NCI-H2107 treated with DMSO at 0.1 percent for 48 hours (cell line): ENCODE results near the gene CAMTA1.

Experiments
- DNase-seq: peaks from one replicate; lab custom pipeline; 2025; ENCODE audit not compliant: unreplicated experiment; lab: John Stamatoyannopoulos, UW

The CAMTA1 gene

DNA sequence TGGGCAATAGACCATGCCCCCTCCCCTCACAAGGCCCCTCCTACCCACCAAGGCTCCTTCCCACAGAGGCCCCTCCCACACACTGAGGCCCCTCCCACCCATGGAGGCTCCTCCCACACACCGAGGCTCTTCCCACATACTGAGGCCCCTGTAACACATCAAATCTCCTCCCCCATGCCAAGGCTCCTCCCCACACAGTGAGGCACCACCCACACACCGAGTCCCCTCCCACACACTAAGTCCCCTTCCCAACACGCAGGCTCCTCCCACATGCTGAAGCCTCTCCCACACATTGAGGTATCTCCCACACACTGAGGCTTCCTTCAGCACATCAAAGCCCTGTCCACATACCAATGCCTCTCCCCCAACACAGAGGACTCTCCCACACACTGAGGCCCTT lies 391.8 kb downstream of the CAMTA1 start:
- DNase-seq: no peak

DNA sequence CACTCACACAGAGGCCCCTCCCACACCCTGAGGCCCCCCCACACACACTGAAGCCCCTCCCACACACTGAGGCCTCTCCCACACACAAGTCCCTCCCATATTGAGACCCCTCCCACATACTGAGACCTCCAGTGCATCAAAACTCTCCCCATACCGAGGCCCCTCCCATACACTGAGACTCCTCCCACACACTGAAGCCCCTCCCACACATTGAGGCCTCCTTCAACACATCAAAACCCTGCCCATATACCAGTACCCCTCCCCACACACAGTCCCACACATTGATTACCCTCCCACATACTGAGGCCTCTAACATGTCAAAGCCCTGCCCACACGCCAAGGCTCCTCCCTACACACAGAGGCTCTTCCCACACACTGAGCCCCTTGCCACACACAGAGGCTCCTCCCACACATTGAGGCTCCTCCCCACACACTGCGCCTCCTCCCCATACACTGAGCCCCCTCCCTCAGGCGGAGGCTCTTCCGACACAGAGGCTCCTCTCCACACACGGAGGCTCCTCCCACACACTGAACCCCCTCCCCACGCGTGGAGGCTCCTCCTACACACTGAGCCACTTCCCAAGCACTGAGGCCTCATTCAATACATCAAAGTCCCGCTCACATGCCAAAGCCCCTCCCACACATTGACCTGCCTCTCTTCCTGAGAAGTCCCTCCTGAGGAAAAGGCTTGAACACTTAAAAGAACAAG lies 392.3 kb downstream of the CAMTA1 start:
- DNase-seq: no peak

DNA sequence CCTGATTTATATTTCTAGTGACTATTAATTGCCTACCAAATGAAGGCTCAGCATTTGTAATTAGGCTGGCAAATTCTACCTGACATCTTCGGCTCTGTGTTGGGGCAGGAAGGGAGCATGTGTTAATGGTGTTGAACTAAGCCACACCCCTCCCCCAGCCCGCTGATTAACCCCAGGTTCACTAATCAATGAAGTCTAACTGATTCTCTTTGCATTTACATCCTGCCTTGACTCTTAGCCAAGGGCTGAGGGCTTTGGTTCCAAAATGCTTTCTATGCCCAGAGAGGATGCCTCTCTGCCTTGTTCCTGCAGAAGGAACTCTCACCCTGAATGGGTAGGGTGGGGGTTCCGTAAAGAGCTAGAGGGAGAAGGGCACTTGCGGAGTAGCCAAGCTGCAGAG lies 393.1 kb downstream of the CAMTA1 start:
- DNase-seq: no peak

DNA sequence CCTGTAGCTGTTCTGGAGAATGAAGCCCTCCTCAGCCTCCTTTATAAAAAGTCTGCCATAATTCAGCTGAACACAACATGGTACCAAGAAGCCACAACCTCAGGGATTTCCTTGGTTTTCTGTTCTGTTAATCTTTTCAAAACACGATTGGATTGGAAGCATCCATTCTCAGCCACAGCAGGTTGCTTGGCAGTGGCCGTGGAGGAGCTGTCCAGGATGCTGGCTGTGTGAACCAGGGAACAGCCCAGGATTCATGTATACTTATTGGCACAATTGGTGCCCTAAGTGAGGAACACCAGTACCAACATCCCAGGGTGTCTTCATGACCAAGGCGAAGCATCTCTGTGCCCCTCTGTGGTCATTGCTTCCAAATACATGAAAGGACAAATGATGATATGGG lies 393.5 kb downstream of the CAMTA1 start:
- DNase-seq: no peak

DNA sequence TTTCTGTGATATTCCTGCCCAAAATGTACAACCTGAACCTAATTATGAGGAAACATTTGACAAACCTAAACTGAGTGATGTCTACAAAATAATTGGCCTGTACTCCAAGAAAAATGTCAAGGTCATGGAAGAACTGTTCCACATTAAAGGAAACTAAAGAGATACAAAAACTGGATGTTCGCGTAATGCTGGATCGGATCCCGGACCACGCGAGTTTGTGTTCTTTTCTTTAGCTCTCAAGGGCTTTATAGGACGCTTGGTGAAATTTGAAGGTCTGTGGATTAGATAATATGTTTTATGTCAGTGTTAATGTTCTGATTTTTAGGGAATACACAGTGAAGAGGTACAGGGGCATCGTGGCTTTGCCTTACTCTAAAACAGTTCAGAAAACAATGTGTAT lies 400.5 kb downstream of the CAMTA1 start:
- no peak for DNase-seq

DNA sequence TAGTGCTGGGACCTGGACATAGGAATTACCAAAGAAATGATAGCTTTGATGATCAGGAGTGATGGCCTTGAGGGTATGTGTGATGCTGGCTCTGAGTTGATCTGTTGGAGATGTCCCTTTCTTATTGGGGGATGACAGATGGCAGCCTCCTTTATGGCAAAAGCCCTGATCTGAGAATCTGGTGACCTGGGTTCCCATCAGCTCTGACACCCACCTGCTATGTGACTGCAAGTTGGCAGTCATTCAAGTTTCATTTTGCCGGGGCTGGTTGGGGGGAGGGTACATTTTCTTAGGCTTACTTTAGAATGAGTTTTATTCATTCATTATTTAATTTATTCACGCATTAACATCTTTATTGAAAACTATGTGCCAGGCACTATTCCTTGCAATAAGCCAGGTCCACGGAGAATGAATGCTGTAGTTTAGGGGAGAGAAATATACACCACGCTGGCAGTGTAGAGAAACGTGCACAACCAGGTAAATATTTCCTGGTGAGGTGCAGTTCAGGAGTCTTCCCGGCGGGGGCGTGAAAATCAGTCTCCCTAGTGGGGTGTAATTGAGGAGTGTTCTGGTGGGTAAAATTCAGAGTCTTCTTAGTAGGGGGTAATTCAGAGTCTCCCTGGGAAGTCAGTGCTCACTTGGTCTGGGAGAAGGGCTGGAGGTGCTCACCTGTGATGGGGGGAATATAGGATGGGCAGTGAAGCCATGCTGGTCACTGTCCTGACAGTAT lies 401.3 kb downstream of the CAMTA1 start:
- no peak for DNase-seq

DNA sequence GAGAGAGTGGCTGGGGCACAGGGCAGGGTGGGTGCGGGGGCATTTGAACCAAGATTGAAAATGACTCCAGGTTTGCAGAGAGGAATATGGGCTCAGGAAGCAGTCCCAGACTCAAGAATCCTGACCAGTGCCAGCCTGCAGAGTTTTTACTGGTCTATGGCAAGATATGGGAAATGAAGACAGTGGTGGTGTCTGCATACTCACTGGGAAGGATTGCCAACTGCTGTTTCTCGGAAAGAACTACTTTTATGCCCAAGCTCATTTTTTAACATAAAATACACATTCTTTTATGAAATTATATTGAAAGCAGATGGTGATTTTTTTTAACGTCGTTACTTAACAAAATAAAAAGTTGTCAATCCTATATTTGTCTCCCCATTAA lies 401.8 kb downstream of the CAMTA1 start:
- no peak for DNase-seq

DNA sequence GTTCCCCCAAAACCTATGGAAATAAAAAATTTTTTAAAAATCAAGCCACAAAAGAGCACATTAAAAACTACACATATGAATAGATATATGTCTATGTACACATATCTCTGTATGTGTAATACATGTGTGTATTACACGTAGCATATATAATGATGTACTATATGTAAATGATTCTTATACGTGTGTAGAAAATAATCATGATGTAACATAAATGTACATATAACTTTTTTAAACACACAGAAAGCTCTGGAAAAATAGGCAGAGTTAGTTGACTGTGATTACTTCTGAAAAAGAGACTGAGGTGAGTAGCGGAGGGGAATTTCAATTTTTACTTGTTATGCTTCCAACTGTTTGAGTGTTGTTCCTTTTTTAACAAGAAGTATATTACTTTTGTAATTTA lies 405.0 kb downstream of the CAMTA1 start:
- no peak for DNase-seq

DNA sequence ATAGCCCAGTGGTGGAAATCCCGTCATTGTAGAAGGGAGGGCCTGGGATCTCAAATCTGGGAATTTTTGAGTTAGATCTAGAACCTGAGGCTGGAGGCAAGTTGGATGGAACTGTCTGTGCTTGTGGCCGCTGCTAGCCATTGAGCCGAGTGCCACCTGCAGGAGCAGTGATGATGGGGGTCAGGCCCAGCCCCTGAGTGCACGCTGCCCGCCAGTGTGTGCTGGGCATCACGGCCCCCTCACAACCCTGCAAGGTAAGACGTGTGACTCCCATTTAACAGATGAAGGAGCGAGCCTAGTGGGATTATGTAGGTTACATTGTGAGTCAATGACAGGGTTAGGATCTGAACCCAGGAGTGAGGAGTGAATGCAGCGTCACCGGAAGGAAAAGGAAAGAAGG lies 407.2 kb downstream of the CAMTA1 start:
- no peak for DNase-seq

DNA sequence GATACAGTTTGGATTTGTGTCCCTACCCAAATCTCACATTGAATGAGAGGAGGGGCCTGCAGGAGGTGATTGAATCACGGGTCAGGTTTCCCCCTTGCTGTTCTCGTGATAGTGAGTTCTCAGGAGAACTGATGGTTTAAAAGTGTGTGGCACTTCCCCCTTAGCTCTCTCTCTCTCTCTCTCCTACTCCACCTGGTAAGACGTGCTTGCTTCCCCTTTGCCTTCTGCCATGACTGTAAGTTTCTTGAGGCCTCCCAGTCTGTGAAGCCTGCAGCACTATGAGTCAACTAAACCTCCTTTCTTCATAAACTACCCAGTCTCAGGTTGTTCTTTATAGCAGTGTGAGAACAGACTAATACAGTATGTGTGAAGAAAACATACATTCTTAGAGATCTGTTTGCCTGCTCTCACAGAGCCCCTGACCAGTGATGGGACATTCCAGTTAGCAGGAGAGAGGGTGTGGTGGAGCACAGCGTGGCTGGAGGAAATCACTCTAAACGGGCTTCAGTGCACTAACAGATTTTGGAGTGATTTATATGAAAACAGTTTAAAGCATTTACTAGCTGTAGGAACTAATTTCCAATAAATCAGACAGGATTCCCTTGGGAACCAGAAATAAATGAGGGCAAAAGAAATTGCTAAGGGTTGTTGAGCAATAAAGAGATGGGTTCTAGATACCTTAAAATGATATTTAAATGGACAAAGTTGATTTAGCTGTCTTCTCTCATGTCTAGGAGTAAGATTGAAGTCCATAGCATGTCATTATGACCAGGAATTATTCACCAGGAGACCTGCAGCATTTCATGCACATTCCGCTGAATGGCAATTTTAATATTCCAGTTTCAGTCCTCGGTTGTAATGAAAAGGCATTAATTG lies 411.0 kb downstream of the CAMTA1 start:
- no peak for DNase-seq

DNA sequence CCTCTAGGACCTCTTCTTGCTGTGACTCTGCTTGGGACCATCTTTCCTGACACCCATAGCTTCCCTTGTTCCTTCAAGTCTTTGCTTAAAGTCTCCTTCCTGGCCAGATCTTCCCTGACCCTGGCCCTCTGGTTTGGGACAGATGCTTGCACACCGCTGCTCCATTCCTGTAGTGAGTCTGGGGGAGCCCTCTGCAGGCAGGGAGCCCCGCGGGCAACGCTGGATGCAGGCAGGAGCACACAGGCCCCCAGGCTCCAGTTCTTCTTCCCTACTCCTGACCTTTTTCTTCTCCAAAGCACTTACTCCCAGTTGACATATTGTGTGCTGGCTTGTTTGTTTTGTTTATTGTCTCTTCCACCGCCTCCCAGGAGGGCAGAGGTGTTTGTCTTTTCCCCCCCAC lies 413.4 kb downstream of the CAMTA1 start:
- DNase-seq: no peak

DNA sequence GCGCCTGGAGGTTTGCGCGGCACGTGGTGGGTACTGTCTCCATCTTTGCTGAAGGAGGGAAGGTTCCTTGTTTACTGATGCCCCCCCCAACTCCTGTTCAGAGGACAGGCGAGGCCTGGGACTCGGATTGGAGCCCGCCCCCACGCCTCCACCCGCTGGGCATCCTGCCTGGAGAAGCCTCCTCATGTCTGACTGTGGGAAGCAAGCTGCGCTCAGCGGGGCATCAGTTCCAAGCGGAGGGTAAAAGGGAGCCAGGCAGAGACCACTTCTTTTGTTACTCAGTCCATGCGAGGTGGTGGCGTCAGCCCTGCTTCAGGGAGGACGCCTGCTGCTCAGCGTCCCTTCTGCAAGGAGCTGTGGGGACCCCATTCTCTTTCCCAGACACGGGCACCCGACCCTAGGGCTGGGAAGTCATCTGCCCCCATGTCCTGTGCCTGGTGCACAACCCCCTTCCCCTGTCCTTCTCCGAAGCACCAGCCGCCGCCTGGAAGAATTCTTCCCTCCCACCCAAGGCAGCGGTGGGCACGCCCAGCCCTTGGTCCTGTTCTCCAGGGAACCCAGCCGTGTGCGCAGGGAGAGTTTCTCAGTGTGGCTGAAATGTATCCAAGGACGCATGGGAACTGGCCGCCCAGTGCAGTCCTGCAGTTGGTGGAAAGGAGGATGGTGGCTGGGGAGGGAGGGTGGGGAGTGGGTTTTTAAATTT lies 414.0 kb downstream of the CAMTA1 start:
- DNase-seq: no peak

DNA sequence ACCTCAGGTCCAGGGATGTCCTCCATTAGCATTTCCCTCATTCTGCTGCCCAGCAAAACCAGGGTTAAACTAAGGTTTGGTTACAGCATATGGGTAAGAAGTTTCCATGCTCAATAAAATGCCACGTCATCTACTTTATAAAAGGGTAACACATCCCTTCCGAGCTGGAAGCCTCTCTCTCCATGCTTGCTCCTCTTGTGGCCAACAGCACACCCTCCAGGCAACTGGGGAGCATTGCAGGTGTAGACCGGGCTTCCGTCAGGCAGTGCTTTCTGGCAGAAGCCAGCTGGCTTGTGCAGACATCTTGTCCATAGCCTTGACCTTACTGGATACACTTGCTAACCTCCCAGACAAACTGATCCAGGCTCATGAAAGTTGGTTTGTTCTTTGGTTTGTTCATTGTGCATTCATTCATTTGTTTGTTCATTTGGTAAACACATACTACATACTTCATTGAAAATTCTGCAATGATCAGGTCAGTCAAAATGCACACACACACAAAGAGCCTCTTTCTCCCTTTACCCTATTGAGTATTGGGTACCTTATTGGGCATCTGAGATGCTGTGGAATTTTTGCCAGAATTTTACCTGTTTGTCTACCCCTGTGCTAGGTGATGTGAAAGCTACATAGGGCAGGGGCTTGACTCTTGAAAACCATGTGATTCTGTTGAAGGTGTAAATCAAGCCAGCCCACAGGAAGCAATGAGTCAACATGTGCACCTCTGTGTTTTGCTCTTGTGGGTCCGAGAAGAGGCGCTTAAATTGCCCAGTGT lies 422.8 kb downstream of the CAMTA1 start:
- DNase-seq: peak; percentile 2

DNA sequence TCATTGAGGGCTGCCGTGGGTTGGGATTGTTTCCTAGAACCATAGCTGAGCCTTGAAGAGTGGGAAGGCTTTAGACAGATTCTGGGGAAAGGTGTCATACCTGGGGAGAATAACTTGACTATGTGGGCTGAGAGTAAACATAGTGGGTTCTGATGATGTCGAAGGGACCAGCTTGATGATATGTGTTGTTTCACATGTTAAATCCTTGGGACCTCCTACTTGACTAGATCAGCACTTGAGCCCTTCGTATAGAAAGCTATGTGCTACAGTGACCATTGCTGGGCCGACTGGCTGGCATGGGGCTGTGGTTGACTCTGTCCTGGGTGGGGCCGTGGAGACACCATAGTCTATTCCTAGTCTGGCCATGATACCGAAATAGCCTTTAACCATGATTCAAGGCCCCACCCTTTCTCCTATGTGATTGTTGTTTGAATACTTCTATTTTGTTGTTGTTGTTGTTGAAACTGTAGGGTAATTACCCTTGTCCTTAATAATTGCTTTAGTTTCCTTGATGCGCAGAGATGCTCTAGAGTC lies 423.5 kb downstream of the CAMTA1 start:
- DNase-seq: no peak

DNA sequence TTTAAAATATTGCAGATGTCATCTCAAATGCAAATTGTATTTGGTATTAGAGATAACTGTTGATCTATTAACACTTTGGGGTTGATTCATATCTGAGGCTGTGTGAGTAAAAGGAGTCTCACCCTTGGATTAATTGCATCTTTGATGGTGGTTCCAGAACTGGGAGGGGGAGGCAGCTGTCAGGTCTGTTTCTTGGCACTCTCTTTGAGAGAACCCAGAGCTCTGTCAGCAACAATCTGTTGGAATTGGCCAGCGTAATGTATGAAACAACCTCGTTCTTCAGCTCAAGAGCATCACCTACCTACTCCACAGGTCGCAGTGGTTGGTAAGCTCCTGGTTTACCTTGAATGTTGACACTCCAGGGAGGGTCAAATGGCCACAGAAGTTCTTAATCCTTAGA lies 424.1 kb downstream of the CAMTA1 start:
- DNase-seq: no peak

DNA sequence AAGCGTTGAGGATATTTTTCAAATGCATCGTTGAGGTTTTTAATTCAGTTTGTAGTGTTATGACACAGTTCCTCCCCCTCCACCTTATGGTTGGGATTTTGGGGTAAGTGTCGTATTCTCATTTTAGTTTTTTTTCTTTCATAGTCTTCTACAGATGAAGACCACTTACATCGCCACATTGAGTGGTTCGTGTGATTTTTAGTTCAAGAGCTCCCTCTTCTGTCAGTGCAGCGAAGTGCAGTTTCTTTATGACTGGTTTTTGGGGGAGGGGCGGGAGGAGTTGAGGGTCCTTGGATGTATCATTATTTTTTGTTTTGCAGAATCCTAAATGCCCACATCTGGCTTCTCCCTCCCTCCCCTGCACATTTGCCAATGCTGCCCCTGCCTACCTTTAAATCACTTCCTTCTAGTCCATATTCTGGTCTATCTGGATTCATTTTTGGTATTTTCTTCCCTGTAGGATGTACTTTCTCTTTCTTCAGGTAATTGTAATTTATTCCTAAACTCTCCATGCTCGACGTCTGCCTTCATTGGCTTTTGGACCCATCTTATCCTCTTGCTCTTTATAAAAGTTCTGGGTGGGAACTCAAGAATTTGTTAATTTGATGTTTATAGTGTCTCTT lies 433.1 kb downstream of the CAMTA1 start:
- peak; percentile 3 for DNase-seq

DNA sequence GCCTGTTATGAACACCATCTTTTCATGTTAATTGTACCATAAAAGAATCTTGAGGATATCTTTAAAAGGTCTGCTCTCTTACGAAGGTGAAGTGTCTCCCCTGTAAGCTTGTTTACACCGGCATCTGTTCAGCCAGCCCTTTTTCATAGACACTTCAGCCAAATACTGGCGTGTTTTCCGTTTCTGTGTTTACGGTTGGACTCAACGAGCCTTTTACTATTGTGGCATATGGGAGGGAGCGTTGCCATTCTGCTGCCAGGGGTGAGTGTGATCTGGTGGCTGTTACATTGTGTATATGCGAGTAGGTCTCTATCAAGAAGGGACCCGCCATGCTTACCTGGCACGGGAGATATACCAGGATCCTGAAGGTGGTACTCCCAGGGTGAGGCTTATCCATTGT lies 433.8 kb downstream of the CAMTA1 start:
- peak; percentile 4 for DNase-seq

DNA sequence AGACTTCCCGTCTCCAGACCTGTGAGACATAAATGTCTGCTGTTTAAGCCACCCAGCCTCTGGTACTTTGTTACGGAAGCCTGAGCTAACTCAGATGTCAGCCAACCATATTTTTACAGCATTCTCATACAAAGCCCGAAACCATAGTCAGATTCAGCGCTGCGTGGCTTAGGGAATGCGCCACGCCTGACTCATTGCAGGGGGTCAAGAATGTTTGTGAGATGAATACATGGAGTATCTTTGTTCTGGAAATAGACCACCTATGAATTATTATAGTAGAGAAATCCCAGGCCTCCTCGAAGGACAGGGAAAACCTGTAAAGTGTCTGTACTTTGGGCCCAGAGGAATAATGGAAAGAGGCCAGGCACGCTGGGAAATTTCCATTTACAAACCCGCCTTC lies 434.8 kb downstream of the CAMTA1 start:
- DNase-seq: no peak

DNA sequence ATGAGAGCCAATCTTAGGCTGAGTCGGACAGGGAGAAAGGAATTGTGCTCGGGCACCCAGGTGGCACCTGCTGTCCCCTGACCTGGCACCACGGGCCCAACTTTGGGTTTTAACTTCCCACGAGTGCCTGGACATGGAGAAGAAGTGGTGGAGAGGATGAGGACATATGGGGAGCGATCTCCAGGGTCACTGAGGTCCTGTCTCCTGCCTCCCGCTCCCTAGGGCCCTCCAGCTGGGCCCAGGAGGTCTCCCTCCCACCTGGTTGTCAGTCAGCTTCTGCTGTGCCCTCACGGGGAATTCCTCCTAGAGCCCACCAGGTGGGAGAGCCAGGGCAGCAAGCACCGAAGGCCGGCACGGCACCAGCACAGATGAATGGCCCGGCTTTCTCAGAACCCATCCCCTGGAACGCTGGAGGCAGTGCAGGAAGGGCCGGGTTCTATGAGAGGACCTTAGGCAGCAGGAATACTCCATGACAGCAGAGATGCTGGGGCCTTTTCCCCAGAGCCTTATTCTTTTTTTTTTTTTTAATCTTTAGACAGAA lies 435.5 kb downstream of the CAMTA1 start:
- no peak for DNase-seq
